ENCODE measurements around the gene MAPK12.

Gene MAPK12

GRCh38 chr22:50250249-50250554 lies 11.3 kb downstream of the MAPK12 start:
- TF ChIP-seq, protein P1, sequence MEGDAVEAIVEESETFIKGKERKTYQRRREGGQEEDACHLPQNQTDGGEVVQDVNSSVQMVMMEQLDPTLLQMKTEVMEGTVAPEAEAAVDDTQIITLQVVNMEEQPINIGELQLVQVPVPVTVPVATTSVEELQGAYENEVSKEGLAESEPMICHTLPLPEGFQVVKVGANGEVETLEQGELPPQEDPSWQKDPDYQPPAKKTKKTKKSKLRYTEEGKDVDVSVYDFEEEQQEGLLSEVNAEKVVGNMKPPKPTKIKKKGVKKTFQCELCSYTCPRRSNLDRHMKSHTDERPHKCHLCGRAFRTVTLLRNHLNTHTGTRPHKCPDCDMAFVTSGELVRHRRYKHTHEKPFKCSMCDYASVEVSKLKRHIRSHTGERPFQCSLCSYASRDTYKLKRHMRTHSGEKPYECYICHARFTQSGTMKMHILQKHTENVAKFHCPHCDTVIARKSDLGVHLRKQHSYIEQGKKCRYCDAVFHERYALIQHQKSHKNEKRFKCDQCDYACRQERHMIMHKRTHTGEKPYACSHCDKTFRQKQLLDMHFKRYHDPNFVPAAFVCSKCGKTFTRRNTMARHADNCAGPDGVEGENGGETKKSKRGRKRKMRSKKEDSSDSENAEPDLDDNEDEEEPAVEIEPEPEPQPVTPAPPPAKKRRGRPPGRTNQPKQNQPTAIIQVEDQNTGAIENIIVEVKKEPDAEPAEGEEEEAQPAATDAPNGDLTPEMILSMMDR (IDR thresholded peaks at IDR 0.05): no peak
- H3K27ac ChIP-seq: peak overlapping the region in 1 of 2 donors; percentile 76
- peak overlapping the region; percentile 76 for H3K4me3 ChIP-seq
- DNase-seq (ENCODE audit: low spot score): no peak

- H3K4me3 ChIP-seq: peak overlapping the region; percentile 76
- TF ChIP-seq, protein P1 (IDR thresholded peaks at IDR 0.05): no peak
- no peak overlapping the region for H3K27ac ChIP-seq
- DNase-seq (ENCODE audit: low spot score): no peak
Observed at GRCh38 chr22:50249341-50250248, 11.9 kb downstream of the MAPK12 start.

GRCh38 chr22:50248196-50249081 lies 13.0 kb downstream of the MAPK12 start:
- TF ChIP-seq, protein P1 (IDR thresholded peaks at IDR 0.05): no peak

GRCh38 chr22:50247748-50248147 lies 13.7 kb downstream of the MAPK12 start:
- Histone ChIP-seq H3K4me3 (no peak overlapping the region), H3K27ac (no peak overlapping the region)
- TF ChIP-seq, protein P1 (IDR thresholded peaks at IDR 0.05): no peak
- DNase-seq (ENCODE audit: low spot score): no peak

More at GRCh38 chr22:50248196-50249081, 13.0 kb downstream of the MAPK12 start:
- H3K4me3 ChIP-seq: no peak overlapping the region
- no peak overlapping the region for H3K27ac ChIP-seq
- DNase-seq (ENCODE audit: low spot score): no peak

GRCh38 chr22:50246242-50247175 lies 15.0 kb downstream of the MAPK12 start:
- Histone ChIP-seq H3K4me3 (peak overlapping the region; percentile 98), H3K27ac (no peak overlapping the region)
- TF ChIP-seq, protein P1 (IDR thresholded peaks at IDR 0.05): no peak
- DNase-seq (ENCODE audit: low spot score): no peak

Data from coronary artery (tissue), 2 donors.